Chondrocyte (in vitro differentiated cells): ENCODE results near the gene BRWD1. TPM values are rescaled to one million over a fixed set of nuclear protein-coding genes. Genes with fewer than 3 reads are reported as not detected.

ENCODE experiments used
- DNase-seq: peaks from one replicate; pipeline ENCODE4 v3.0.0; 2021; ENCODE audit warnings: mixed read lengths, low spot score
- H3K27ac Mint-ChIP-seq: one replicate; pipeline ENCODE4 v1.8.0; 2021; ENCODE audit warnings: mild to moderate bottlenecking, moderate library complexity, mixed read lengths; ENCODE audit not compliant: unreplicated experiment
- H3K27me3 Mint-ChIP-seq: 2 replicates; pipeline ENCODE4 v1.8.0; 2021; ENCODE audit warnings: low read depth, mixed read lengths
- H3K36me3 Mint-ChIP-seq: 2 replicates; pipeline ENCODE4 v1.8.0; 2021; ENCODE audit warnings: low read depth, mixed read lengths
- H3K4me1 Mint-ChIP-seq: 2 replicates; pipeline ENCODE4 v1.8.0; 2021; ENCODE audit warnings: low read depth, mild to moderate bottlenecking, mixed read lengths
- H3K4me3 Mint-ChIP-seq: one replicate; pipeline ENCODE4 v1.8.0; 2021; ENCODE audit warnings: mild to moderate bottlenecking, moderate library complexity, mixed read lengths; ENCODE audit not compliant: unreplicated experiment
- H3K9me3 Mint-ChIP-seq: 2 replicates; pipeline ENCODE4 v1.8.0; 2021; ENCODE audit warnings: low read depth, mixed read lengths
- total RNA-seq: library from RNA; stranded (reverse); gene quantifications from 3 replicates; pipeline ENCODE4 v1.2.1, GENCODE V29; 2021
- TF ChIP-seq, protein P1 (sequence below): fragments of 200-600 bp; sonication (generic); IDR thresholded peaks from 2 replicates; pipeline ENCODE4 v1.5.0; 2021; ENCODE audit warnings: antibody characterized with exemption, mild to moderate bottlenecking, moderate library complexity

Gene BRWD1
- total RNA-seq, 1 donor from 2014 or later, result 26.5 TPM

DNA sequence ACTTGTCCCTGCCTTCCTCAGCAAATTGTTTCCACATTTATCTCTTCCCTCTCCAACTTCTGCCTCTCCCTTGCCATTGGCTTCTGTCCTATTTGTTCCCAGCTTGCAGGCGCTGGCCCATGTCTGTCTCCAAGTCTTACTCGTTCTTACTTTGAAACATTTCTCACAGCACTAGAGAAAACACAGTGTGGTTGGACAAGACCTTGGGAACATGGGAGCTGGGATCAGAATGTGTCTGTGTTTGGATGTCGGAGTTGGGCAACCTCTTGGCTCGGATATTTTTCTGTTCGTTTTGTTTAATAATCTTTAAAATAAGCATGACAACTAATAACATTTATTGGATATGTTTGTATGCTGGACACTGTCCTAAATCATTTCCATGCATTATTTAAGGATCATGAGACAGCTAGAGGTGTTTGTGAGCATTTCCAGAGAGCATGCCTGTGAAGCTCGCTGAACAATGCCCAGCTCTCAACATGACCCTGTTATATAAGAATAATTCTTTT, 5.9 kb upstream of the BRWD1 start:
- Mint-ChIP-seq H3K27ac (no peak overlapping the region), H3K4me3 (no peak overlapping the region), H3K27me3 (no peaks in the 10 kb centered on the region), H3K9me3 (no peaks in the 10 kb centered on the region), H3K36me3 (no peaks in the 10 kb centered on the region), H3K4me1 (peaks cover 10% of the 10 kb centered on the region)
- TF ChIP-seq, protein P1, sequence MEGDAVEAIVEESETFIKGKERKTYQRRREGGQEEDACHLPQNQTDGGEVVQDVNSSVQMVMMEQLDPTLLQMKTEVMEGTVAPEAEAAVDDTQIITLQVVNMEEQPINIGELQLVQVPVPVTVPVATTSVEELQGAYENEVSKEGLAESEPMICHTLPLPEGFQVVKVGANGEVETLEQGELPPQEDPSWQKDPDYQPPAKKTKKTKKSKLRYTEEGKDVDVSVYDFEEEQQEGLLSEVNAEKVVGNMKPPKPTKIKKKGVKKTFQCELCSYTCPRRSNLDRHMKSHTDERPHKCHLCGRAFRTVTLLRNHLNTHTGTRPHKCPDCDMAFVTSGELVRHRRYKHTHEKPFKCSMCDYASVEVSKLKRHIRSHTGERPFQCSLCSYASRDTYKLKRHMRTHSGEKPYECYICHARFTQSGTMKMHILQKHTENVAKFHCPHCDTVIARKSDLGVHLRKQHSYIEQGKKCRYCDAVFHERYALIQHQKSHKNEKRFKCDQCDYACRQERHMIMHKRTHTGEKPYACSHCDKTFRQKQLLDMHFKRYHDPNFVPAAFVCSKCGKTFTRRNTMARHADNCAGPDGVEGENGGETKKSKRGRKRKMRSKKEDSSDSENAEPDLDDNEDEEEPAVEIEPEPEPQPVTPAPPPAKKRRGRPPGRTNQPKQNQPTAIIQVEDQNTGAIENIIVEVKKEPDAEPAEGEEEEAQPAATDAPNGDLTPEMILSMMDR, result no peak
- DNase-seq, result no peak

DNA sequence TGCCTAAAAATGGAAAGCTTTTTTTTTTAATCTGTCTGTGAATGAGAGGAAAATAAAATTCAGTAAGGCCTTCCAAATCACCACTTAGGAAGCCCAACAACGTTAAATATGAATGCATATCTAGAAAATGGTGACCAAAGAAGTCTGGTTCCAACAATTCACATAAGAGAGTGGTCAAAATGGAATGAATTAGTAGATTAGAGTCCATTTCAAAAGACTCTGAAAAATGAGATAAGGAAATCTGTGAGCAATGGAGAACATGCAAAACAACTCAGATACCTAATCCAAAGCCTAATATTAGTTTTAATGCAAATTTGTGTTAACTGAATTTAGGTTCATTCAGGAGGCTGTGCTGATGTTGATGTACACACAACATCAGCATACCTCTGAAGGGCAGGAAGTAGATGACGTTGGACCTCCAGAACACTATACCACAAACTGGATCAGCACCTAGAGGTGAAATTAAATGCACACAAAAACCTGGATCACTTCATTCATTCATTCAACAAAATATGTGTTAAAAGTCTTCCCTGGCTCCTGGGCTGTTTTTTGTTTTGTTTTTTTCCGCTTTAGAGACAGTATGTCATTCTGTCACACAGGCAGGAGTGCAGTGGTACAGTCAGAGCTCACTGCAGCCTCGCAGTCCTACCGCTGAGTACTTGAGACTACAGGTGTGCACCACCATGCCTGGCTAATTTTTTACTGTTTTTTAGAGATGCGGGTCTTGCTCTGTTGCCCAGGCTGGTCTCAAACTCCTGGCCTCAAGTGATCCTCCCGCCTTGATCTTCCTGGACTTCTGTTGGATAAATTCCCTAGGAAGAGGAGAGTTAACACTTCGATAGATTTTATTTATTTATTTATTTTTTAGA, 4.9 kb upstream of the BRWD1 start:
- Mint-ChIP-seq H3K27ac (no peak overlapping the region), H3K4me1 (peaks cover 12% of the 10 kb centered on the region)

DNA sequence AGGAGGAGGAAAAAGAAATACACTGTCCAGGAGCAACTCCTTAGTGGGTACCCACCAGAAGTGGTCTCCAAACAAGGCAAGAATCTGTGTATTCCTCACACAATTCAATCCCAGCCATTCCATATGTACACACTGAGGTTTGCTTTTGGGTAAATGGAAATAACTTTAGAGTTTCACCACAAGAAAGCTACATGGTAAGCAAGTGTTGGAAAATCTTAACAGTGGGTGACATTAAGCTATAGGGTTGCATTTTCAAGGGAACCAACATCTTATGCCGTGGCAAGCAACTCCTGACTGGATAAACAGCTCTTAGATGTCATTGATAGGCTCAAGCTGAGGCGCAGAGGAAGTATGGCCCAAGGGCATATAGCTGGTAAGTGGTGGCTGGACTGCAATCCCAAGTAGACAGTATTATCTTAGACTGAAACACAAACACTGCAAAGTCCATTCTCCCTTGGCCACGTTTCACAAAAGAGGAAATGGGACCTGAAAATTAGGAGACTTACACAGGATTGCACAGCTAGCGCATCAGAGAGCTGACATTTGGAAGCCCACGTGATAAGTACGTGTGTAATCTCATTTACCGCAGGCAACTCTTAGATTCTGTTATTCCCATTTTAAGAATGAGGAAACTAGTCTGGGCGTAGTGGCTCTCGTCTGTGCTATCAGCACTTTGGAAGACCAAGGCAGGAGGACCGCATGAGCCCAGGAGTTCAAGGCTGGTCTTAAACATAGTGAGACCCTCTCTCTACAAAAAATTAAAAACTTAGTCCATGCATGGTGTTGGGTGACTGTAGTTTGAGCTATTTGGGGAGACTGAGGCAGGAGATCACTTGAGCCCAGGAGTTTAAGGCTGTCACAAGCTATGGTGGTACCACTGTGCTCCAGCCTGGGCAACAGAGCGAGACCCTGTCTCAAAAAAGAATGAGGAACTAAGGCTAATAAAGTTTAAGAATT, 4.0 kb upstream of the BRWD1 start:
- Mint-ChIP-seq H3K27me3 (no peaks in the 10 kb centered on the region), H3K9me3 (no peaks in the 10 kb centered on the region), H3K36me3 (no peaks in the 10 kb centered on the region), H3K4me3 (no peak overlapping the region), H3K4me1 (peaks cover 12% of the 10 kb centered on the region), H3K27ac (no peak overlapping the region)
- TF ChIP-seq, protein P1, result no peak
- DNase-seq, result no peak

More for the DNA sequence above, 4.9 kb upstream of the BRWD1 start:
- no peak overlapping the region for H3K4me3 Mint-ChIP-seq
- H3K9me3 Mint-ChIP-seq, result no peaks in the 10 kb centered on the region
- H3K36me3 Mint-ChIP-seq, result no peaks in the 10 kb centered on the region
- no peaks in the 10 kb centered on the region for H3K27me3 Mint-ChIP-seq
- TF ChIP-seq, protein P1, result no peak
- DNase-seq, result no peak

- Mint-ChIP-seq H3K36me3 (peaks cover 2% of the 10 kb centered on the region), H3K9me3 (no peaks in the 10 kb centered on the region), H3K4me1 (peaks cover 17% of the 10 kb centered on the region), H3K27ac (no peak overlapping the region), H3K4me3 (no peak overlapping the region), H3K27me3 (no peaks in the 10 kb centered on the region)
- TF ChIP-seq, protein P1, result no peak
- no peak for DNase-seq
These were observed 3.3 kb upstream of the BRWD1 start for GRCh38 chr21:39316729-39317128.
